OCI-LY7 (cell line): ENCODE measurements around the gene KRTAP3-3.

ENCODE experiments used
- EZH2phosphoT487 ChIP-seq: fragments of 200-600 bp; sonication (generic); IDR thresholded peaks from 2 replicates; pipeline ENCODE4 v1.6.1; 2018; ENCODE audit warnings: low read depth, borderline replicate concordance, mild to moderate bottlenecking, mixed run types, antibody characterized with exemption, low read length, moderate library complexity, mixed read lengths
- TF ChIP-seq, protein P1 (sequence below): fragments of 200-600 bp; sonication (generic); conservative IDR thresholded peaks from 2 replicates; pipeline ENCODE4 v1.5.1; 2014; ENCODE audit warnings: mild to moderate bottlenecking, antibody characterized with exemption, low read length, moderate library complexity, mixed read lengths

DNA sequence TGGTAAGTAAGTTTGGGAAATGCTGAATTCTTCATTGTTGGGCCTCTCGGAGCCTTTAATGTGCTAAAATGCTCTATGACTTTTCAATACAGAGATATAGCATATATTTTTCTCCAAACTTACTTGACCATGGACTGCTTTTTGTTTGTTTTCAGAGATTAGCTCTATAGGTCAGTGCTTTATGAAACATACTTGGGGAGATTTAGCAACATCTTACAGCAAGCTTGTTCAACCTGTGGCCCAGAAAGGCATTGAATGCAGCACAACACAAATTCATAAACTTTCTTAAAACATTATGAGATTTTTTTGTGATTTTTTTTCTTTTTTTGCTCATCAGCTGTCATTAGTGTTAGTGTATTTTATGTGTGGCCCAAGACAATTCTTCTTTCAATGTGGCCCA, 16.0 kb upstream of the KRTAP3-3 start:
- TF ChIP-seq, protein P1, sequence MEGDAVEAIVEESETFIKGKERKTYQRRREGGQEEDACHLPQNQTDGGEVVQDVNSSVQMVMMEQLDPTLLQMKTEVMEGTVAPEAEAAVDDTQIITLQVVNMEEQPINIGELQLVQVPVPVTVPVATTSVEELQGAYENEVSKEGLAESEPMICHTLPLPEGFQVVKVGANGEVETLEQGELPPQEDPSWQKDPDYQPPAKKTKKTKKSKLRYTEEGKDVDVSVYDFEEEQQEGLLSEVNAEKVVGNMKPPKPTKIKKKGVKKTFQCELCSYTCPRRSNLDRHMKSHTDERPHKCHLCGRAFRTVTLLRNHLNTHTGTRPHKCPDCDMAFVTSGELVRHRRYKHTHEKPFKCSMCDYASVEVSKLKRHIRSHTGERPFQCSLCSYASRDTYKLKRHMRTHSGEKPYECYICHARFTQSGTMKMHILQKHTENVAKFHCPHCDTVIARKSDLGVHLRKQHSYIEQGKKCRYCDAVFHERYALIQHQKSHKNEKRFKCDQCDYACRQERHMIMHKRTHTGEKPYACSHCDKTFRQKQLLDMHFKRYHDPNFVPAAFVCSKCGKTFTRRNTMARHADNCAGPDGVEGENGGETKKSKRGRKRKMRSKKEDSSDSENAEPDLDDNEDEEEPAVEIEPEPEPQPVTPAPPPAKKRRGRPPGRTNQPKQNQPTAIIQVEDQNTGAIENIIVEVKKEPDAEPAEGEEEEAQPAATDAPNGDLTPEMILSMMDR = no peak
- no peak for TF ChIP-seq EZH2phosphoT487
